OCI-LY7 (cell line): Measurements from ENCODE around the gene XAB2. TPM values are rescaled to one million over a fixed set of nuclear protein-coding genes. Genes with fewer than 3 reads are reported as not detected.
"Not testable (repeated sequence)": the region's sequence is repeated elsewhere in the genome, so short reads cannot be mapped to it uniquely, and the experiment has no call there.

Source experiments
- BruUV-seq: library from RNA; stranded (reverse); fragments of 400-500 nt; replicated peaks from 2 replicates; lab custom pipeline; 2021; lab: Mats Ljungman, UMichigan
- CTCF ChIA-PET: fragments of 300-600 bp; sonication (Branson Sonifier 250); formaldehyde crosslinking; loops from one replicate; lab custom pipeline; 2022; ENCODE audit warnings: antibody characterized with exemption; ENCODE audit not compliant: unreplicated experiment; lab: Charles Lee
- POLR2A ChIA-PET: fragments of 300-600 bp; sonication (Branson Sonifier 250); formaldehyde crosslinking; loops from one replicate; lab custom pipeline; 2022; ENCODE audit warnings: antibody characterized with exemption; lab: Charles Lee
- DNase-seq: peaks from one replicate; pipeline ENCODE4 v3.0.0-alpha.2; 2015; ENCODE audit warnings: low spot score
- H2AFZ ChIP-seq: fragments of 200-600 bp; sonication (generic), shearing (Covaris generic); 2 replicates; pipeline ENCODE4 v1.6.1; 2014; ENCODE audit warnings: mild to moderate bottlenecking, antibody characterized with exemption, low read length, moderate library complexity
- H3K27ac ChIP-seq: fragments of 200-600 bp; sonication (generic); 2 replicates; pipeline ENCODE4 v1.5.1; 2014; ENCODE audit warnings: mixed run types, low read depth, mild to moderate bottlenecking, moderate library complexity, low read length, inconsistent platforms; ENCODE audit not compliant: poor library complexity, severe bottlenecking
- H3K36me3 ChIP-seq: fragments of 200-600 bp; sonication (generic); 2 replicates; pipeline ENCODE4 v1.6.1; 2014; ENCODE audit warnings: mild to moderate bottlenecking, antibody characterized with exemption, low read length, moderate library complexity, mixed read lengths; ENCODE audit not compliant: insufficient read depth
- H3K4me1 ChIP-seq: fragments of 200-600 bp; sonication (generic); 2 replicates; pipeline ENCODE4 v1.5.1; 2014; ENCODE audit warnings: mild to moderate bottlenecking, low read length; ENCODE audit not compliant: insufficient read depth, poor library complexity, severe bottlenecking
- H3K4me2 ChIP-seq: fragments of 200-600 bp; sonication (generic); 2 replicates; pipeline ENCODE4 v1.6.1; 2014; ENCODE audit warnings: mild to moderate bottlenecking, low read length
- H3K4me3 ChIP-seq: fragments of 200-600 bp; sonication (generic); 2 replicates; pipeline ENCODE4 v1.5.1; 2014; ENCODE audit warnings: mild to moderate bottlenecking, low read depth, low read length; ENCODE audit not compliant: poor library complexity, severe bottlenecking
- H3K79me2 ChIP-seq: fragments of 200-600 bp; sonication (generic); 2 replicates; pipeline ENCODE4 v1.6.1; 2016; ENCODE audit warnings: low read depth, mild to moderate bottlenecking, low read length, moderate library complexity, mixed read lengths; ENCODE audit not compliant: insufficient read depth
- H3K9me2 ChIP-seq: fragments of 200-600 bp; sonication (generic); 2 replicates; pipeline ENCODE4 v1.6.1; 2016; ENCODE audit warnings: mild to moderate bottlenecking, low read length, mixed read lengths; ENCODE audit not compliant: insufficient read depth
- H3K9me3 ChIP-seq: fragments of 200-600 bp; sonication (generic); 2 replicates; pipeline ENCODE4 v1.6.1; 2014; ENCODE audit warnings: mild to moderate bottlenecking, mixed run types, low read length, mixed read lengths
- H4K20me1 ChIP-seq: fragments of 200-600 bp; sonication (generic); 2 replicates; pipeline ENCODE4 v1.6.1; 2014; ENCODE audit warnings: mild to moderate bottlenecking, antibody characterized with exemption, low read length, moderate library complexity, mixed read lengths; ENCODE audit not compliant: insufficient read depth
- CTCF ChIP-seq: fragments of 200-600 bp; sonication (generic); conservative IDR thresholded peaks from 2 replicates; pipeline ENCODE4 v1.5.1; 2014; ENCODE audit warnings: mild to moderate bottlenecking, antibody characterized with exemption, low read length, moderate library complexity, mixed read lengths
- EZH2phosphoT487 ChIP-seq: fragments of 200-600 bp; sonication (generic); IDR thresholded peaks from 2 replicates; pipeline ENCODE4 v1.6.1; 2018; ENCODE audit warnings: low read depth, borderline replicate concordance, mild to moderate bottlenecking, mixed run types, antibody characterized with exemption, low read length, moderate library complexity, mixed read lengths
- intact Hi-C: fragments of 100-400 bp; cut with micrococcal nuclease; formaldehyde crosslinking; loops from one replicate; pipeline ENCODE4 v1.10.0; 2022; ENCODE audit not compliant: unreplicated experiment
- total RNA-seq, 2 experiments: library from RNA; depleted of rRNA in 1 of 2; stranded (reverse); fragments of >200 nt in 1 of 2; shearing (Covaris generic) in 1 of 2; gene quantifications; 2 replicates each; pipeline ENCODE4 v1.2.3, GENCODE V29; 2014 to 2022

Gene XAB2
- total RNA-seq, 2 experiments from 2014 or later, result 36.6 to 39.9 TPM

GRCh38 chr19:7582446-7582845 lies 46.9 kb downstream of the XAB2 start:
- Histone ChIP-seq H3K79me2 (no peaks in the 10 kb centered on the region), H3K9me3 (no peaks in the 10 kb centered on the region), H2AFZ (no peak overlapping the region), H3K9me2 (no peaks in the 10 kb centered on the region), H3K4me1 (no peaks in the 10 kb centered on the region), H3K4me3 (no peak overlapping the region), H3K36me3 (no peaks in the 10 kb centered on the region), H3K27ac (no peak overlapping the region), H4K20me1 (no peaks in the 10 kb centered on the region), H3K4me2 (no peak overlapping the region)
- no peak for TF ChIP-seq EZH2phosphoT487
- no peak for TF ChIP-seq CTCF
- POLR2A ChIA-PET, result no interaction called here
- CTCF ChIA-PET, result no interaction called here
- intact Hi-C loops, result no loop called here
- no peak for DNase-seq
- no TSS peak for BruUV-seq

DNA sequence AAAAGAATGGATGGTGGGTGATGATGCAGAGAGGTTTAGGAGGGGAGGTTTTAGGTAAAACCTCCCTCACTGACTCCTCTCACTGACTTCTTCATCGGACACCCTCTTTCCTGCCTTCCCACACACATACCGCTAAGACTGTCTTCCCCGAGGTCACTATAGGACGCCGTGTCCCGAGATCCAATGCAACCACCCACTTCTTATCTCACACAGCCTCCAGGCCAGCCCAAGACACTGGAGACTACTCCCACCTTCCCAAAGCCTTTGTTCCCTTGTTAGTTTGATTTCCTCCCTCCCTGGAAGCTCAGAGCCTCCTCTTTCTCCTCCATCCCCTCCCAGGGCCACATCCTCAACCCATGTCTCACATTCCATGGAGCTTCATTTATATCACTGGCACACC lies 50.2 kb downstream of the XAB2 start:
- Histone ChIP-seq H3K4me3 (no peak overlapping the region), H3K36me3 (no peaks in the 10 kb centered on the region), H3K9me2 (no peaks in the 10 kb centered on the region), H3K27ac (no peak overlapping the region), H2AFZ (no peak overlapping the region), H4K20me1 (no peaks in the 10 kb centered on the region), H3K9me3 (no peaks in the 10 kb centered on the region), H3K79me2 (no peaks in the 10 kb centered on the region), H3K4me2 (no peak overlapping the region), H3K4me1 (no peaks in the 10 kb centered on the region)
- POLR2A ChIA-PET, result no interaction called here
- no peak for DNase-seq
- intact Hi-C loops, result no loop called here
- CTCF ChIA-PET, result no interaction called here
- TF ChIP-seq CTCF (no peak), EZH2phosphoT487 (no peak)
- BruUV-seq, result no TSS peak

GRCh38 chr19:7578127-7578526 lies 51.2 kb downstream of the XAB2 start:
- Histone ChIP-seq H3K9me3 (no peaks in the 10 kb centered on the region), H3K4me1 (no peaks in the 10 kb centered on the region), H3K36me3 (no peaks in the 10 kb centered on the region), H3K27ac (no peak overlapping the region), H3K79me2 (no peaks in the 10 kb centered on the region), H2AFZ (no peak overlapping the region), H3K4me2 (no peak overlapping the region), H4K20me1 (no peaks in the 10 kb centered on the region), H3K9me2 (no peaks in the 10 kb centered on the region), H3K4me3 (no peak overlapping the region)
- no TSS peak for BruUV-seq
- intact Hi-C loops, result no loop called here
- TF ChIP-seq CTCF (no peak), EZH2phosphoT487 (no peak)
- ChIA-PET CTCF (no interaction called here), POLR2A (no interaction called here)
- DNase-seq, result no peak

GRCh38 chr19:7577422-7577821 lies 51.9 kb downstream of the XAB2 start:
- BruUV-seq, intact Hi-C loops, CTCF ChIA-PET, H3K4me1 ChIP-seq, POLR2A ChIA-PET, H2AFZ ChIP-seq, H3K9me2 ChIP-seq, H3K9me3 ChIP-seq, H3K4me3 ChIP-seq, DNase-seq, H3K4me2 ChIP-seq, H3K27ac ChIP-seq, H3K79me2 ChIP-seq, H4K20me1 ChIP-seq, H3K36me3 ChIP-seq: not testable (repeated sequence)
